ENCODE results near the gene TMEM42.
A peak's percentile ranks its signal among the peaks of the same experiment; 100 is the strongest.
"Not testable (repeated sequence)": the region's sequence is repeated elsewhere in the genome, so short reads cannot be mapped to it uniquely, and the experiment has no call there.

Gene TMEM42

GRCh38 chr3:44861412-44862225 is at the start of gene TMEM42:
TSS of gene TMEM42 (plus strand) at chr3:44861912. CDS start at chr3:44861925, 13 bp downstream.
- DNase-seq (ENCODE audit: low spot score) = peak; percentile 90

GRCh38 chr3:44814751-44815150 is 47.0 kb upstream of the TMEM42 start:
- DNase-seq (ENCODE audit: low spot score) = no peak

GRCh38 chr3:44816334-44816733 is 45.4 kb upstream of the TMEM42 start:
- not testable (repeated sequence) for DNase-seq (ENCODE audit: low spot score)

- DNase-seq (ENCODE audit: low spot score) = not testable (repeated sequence)
Observed at GRCh38 chr3:44821206-44821605, 40.5 kb upstream of the TMEM42 start.

GRCh38 chr3:44825264-44825925 is 36.3 kb upstream of the TMEM42 start:
- peak; percentile 94 for DNase-seq (ENCODE audit: low spot score)

GRCh38 chr3:44827196-44827595 is 34.5 kb upstream of the TMEM42 start:
- DNase-seq (ENCODE audit: low spot score) = no peak

GRCh38 chr3:44831232-44831631 is 30.5 kb upstream of the TMEM42 start:
- no peak for DNase-seq (ENCODE audit: low spot score)

- no peak for DNase-seq (ENCODE audit: low spot score)
Observed at GRCh38 chr3:44832032-44832431, 29.7 kb upstream of the TMEM42 start.

GRCh38 chr3:44832965-44833364 is 28.7 kb upstream of the TMEM42 start:
- no peak for DNase-seq (ENCODE audit: low spot score)

GRCh38 chr3:44833394-44833793 is 28.3 kb upstream of the TMEM42 start:
- DNase-seq (ENCODE audit: low spot score) = no peak

GRCh38 chr3:44835684-44836083 is 26.0 kb upstream of the TMEM42 start:
- DNase-seq (ENCODE audit: low spot score) = no peak

GRCh38 chr3:44842376-44842775 is 19.3 kb upstream of the TMEM42 start:
- DNase-seq (ENCODE audit: low spot score) = no peak

GRCh38 chr3:44845528-44846520 is 15.9 kb upstream of the TMEM42 start:
- DNase-seq (ENCODE audit: low spot score) = no peak

- DNase-seq (ENCODE audit: low spot score) = no peak
Observed at GRCh38 chr3:44848634-44849033, 13.1 kb upstream of the TMEM42 start.

- DNase-seq (ENCODE audit: low spot score) = not testable (repeated sequence)
Observed at GRCh38 chr3:44856663-44857062, 5.0 kb upstream of the TMEM42 start.

GRCh38 chr3:44860117-44860516 is 1.6 kb upstream of the TMEM42 start:
- no peak for DNase-seq (ENCODE audit: low spot score)

GRCh38 chr3:44862226-44862637 is 520 bp downstream of the TMEM42 start:
- peak; percentile 40 for DNase-seq (ENCODE audit: low spot score)

GRCh38 chr3:44865272-44866035 is 3.7 kb downstream of the TMEM42 start:
- DNase-seq (ENCODE audit: low spot score) = no peak

GRCh38 chr3:44867421-44868111 is 5.9 kb downstream of the TMEM42 start:
- DNase-seq (ENCODE audit: low spot score) = no peak

- DNase-seq (ENCODE audit: low spot score) = no peak
Observed at GRCh38 chr3:44870375-44871061, 8.8 kb downstream of the TMEM42 start.
